ENCODE results near the gene PRICKLE4. TPM values are rescaled to one million over a fixed set of nuclear protein-coding genes. Genes with fewer than 3 reads are reported as not detected.
"Not testable (repeated sequence)": the region's sequence is repeated elsewhere in the genome, so short reads cannot be mapped to it uniquely, and the experiment has no call there.

The PRICKLE4 gene
- total RNA-seq, 1 donor from 2014 or later = 3.4 TPM

GRCh38 chr6:41759905-41760579 lies 20.5 kb upstream of the PRICKLE4 start:
- no peak for FAIRE-seq
- TF ChIP-seq EZH2 (IDR thresholded peaks at IDR 0.05; ENCODE audit: insufficient read depth, low read length) (no peak), CTCF (IDR thresholded peaks at IDR 0.05; ENCODE audit: insufficient read depth, low read depth, low read length) (no peak)
- Histone ChIP-seq H3K27ac (ENCODE audit: low read depth, low read length) (no peak overlapping the region), H3K36me3 (ENCODE audit: insufficient read depth, low read length) (no peaks in the 10 kb centered on the region), H3K79me2 (ENCODE audit: insufficient read depth, low read length) (no peaks in the 10 kb centered on the region), H4K20me1 (ENCODE audit: insufficient read depth, low read length) (no peaks in the 10 kb centered on the region), H3K9me3 (ENCODE audit: insufficient read depth, low read depth, low read length) (no peaks in the 10 kb centered on the region), H3K4me2 (ENCODE audit: low read length) (no peak overlapping the region), H3K4me3 (ENCODE audit: insufficient read depth, low read depth, low read length) (no peak overlapping the region), H2AFZ (ENCODE audit: low read depth, low read length) (no peak overlapping the region), H3K27me3 (ENCODE audit: insufficient read depth, low read length) (peaks cover 3% of the 10 kb centered on the region), H3K4me1 (ENCODE audit: insufficient read depth, low read length) (no peaks in the 10 kb centered on the region), H3K9ac (ENCODE audit: low read length) (no peak overlapping the region)
- no peaks in the 10 kb centered on the region for H3K36me3 Mint-ChIP-seq (ENCODE audit: low read depth, unreplicated experiment)
- H3K4me3 Mint-ChIP-seq (ENCODE audit: unreplicated experiment) = no peak overlapping the region
- H3K27me3 Mint-ChIP-seq (ENCODE audit: low read depth, unreplicated experiment) = peaks cover 13% of the 10 kb centered on the region
- H3K27ac Mint-ChIP-seq (ENCODE audit: unreplicated experiment) = no peak overlapping the region
- DNase-seq (ENCODE audit: low read depth) = no peak
- peaks cover 2% of the 10 kb centered on the region for H3K9me3 Mint-ChIP-seq (ENCODE audit: unreplicated experiment)
- H3K4me1 Mint-ChIP-seq (ENCODE audit: low read depth, unreplicated experiment) = peaks cover 13% of the 10 kb centered on the region

GRCh38 chr6:41763470-41763869 lies 17.1 kb upstream of the PRICKLE4 start:
- TF ChIP-seq EZH2 (IDR thresholded peaks at IDR 0.05; ENCODE audit: insufficient read depth, low read length) (no peak), CTCF (IDR thresholded peaks at IDR 0.05; ENCODE audit: insufficient read depth, low read depth, low read length) (no peak)
- no peak overlapping the region for H3K27ac Mint-ChIP-seq (ENCODE audit: unreplicated experiment)

GRCh38 chr6:41766043-41766664 lies 14.4 kb upstream of the PRICKLE4 start:
- H3K27me3 Mint-ChIP-seq (ENCODE audit: low read depth, unreplicated experiment); H3K9ac ChIP-seq (ENCODE audit: low read length); DNase-seq (ENCODE audit: low read depth); H3K4me1 ChIP-seq (ENCODE audit: insufficient read depth, low read length); H3K27ac Mint-ChIP-seq (ENCODE audit: unreplicated experiment); H3K9me3 ChIP-seq (ENCODE audit: insufficient read depth, low read depth, low read length); H3K27ac ChIP-seq (ENCODE audit: low read depth, low read length); H3K36me3 ChIP-seq (ENCODE audit: insufficient read depth, low read length); H3K4me3 Mint-ChIP-seq (ENCODE audit: unreplicated experiment); H2AFZ ChIP-seq (ENCODE audit: low read depth, low read length); H3K4me3 ChIP-seq (ENCODE audit: insufficient read depth, low read depth, low read length); H3K36me3 Mint-ChIP-seq (ENCODE audit: low read depth, unreplicated experiment); H4K20me1 ChIP-seq (ENCODE audit: insufficient read depth, low read length); H3K4me2 ChIP-seq (ENCODE audit: low read length); H3K9me3 Mint-ChIP-seq (ENCODE audit: unreplicated experiment); FAIRE-seq; H3K79me2 ChIP-seq (ENCODE audit: insufficient read depth, low read length); H3K27me3 ChIP-seq (ENCODE audit: insufficient read depth, low read length): not testable (repeated sequence)
- peaks cover 11% of the 10 kb centered on the region for H3K4me1 Mint-ChIP-seq (ENCODE audit: low read depth, unreplicated experiment)

More at GRCh38 chr6:41763470-41763869, 17.1 kb upstream of the PRICKLE4 start:
- no peak for DNase-seq (ENCODE audit: low read depth)
- H3K4me3 ChIP-seq (ENCODE audit: insufficient read depth, low read depth, low read length) = no peak overlapping the region
- H3K27ac ChIP-seq (ENCODE audit: low read depth, low read length) = no peak overlapping the region
- H3K27me3 Mint-ChIP-seq (ENCODE audit: low read depth, unreplicated experiment) = peaks cover 9% of the 10 kb centered on the region
- H2AFZ ChIP-seq (ENCODE audit: low read depth, low read length) = no peak overlapping the region
- H3K4me1 ChIP-seq (ENCODE audit: insufficient read depth, low read length) = peaks cover 5% of the 10 kb centered on the region
- H3K4me3 Mint-ChIP-seq (ENCODE audit: unreplicated experiment) = no peak overlapping the region
- H3K9me3 Mint-ChIP-seq (ENCODE audit: unreplicated experiment) = peaks cover 2% of the 10 kb centered on the region
- no peaks in the 10 kb centered on the region for H3K36me3 ChIP-seq (ENCODE audit: insufficient read depth, low read length)
- H3K4me2 ChIP-seq (ENCODE audit: low read length) = no peak overlapping the region
- no peaks in the 10 kb centered on the region for H4K20me1 ChIP-seq (ENCODE audit: insufficient read depth, low read length)
- no peak overlapping the region for H3K9ac ChIP-seq (ENCODE audit: low read length)
- peaks cover 12% of the 10 kb centered on the region for H3K4me1 Mint-ChIP-seq (ENCODE audit: low read depth, unreplicated experiment)
- no peaks in the 10 kb centered on the region for H3K79me2 ChIP-seq (ENCODE audit: insufficient read depth, low read length)
- no peaks in the 10 kb centered on the region for H3K9me3 ChIP-seq (ENCODE audit: insufficient read depth, low read depth, low read length)
- no peaks in the 10 kb centered on the region for H3K36me3 Mint-ChIP-seq (ENCODE audit: low read depth, unreplicated experiment)
- H3K27me3 ChIP-seq (ENCODE audit: insufficient read depth, low read length) = no peaks in the 10 kb centered on the region
- no peak for FAIRE-seq

All from astrocyte (in vitro differentiated cells and primary cell).